ENCODE measurements around the gene AKAP10.
"Not testable (repeated sequence)": the region's sequence is repeated elsewhere in the genome, so short reads cannot be mapped to it uniquely, and the experiment has no call there.

The AKAP10 gene

DNA sequence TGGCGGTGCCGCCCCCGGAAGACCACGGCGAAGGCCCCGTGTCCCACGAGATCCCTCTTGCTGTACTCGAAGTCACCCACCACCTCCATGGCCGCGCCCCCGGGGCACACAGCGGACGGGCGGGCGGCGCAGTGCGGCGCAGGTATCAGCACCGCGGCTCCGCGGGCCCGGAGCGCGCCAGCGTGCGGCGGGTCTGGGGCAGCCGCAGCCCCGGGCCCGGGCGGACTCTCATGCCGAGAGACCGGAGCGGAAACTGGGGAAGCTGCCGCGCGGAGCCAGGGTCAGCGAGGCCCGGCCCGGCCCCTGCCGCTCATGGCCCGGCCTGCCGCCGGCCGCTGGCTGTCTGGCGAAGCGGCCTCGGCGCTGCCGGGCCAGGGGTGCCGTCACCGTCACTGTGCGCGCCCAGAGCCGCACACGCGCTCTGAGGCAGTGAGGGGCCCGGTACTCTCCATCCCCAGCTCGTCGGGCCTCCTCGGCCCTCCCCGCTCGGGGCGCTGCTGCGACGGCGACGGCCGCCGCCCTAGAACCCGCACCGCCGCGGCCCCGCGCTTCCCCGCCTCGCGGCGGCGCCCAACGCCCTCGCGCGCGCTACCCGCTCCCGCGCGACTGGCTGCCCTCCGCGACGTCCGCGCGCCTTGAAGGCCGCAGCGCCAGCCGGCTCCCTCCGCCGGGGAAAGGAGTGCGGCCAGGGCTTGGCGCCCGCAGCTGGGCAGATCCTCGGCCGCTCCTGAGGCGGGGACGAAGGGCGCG lies 110.1 kb downstream of the AKAP10 start, which contains the start of gene ULK2:
TSS of gene ULK2 (minus strand) at position 608 of the 750 bp plus-strand sequence. CDS start at position 89, 519 bp downstream.
- peak; percentile 91 for DNase-seq (ENCODE audit: low read depth)

DNA sequence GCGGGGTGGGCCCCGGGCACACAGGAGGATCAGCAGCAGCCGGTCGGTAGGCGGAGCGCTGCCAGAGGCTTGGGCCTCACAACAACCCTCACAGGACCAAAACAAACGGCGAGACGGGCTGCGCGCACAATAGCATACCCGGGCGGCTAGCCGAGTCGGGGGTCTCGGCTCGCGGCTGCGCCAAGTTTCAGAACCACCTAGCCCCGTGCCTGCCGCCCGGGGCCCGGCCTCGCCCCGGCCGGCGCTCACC lies 110.6 kb downstream of the AKAP10 start:
- DNase-seq (ENCODE audit: low read depth): peak; percentile 68

GRCh38 chr17:19865021-19865420 lies 112.6 kb downstream of the AKAP10 start:
- no peak for DNase-seq (ENCODE audit: low read depth)

DNA sequence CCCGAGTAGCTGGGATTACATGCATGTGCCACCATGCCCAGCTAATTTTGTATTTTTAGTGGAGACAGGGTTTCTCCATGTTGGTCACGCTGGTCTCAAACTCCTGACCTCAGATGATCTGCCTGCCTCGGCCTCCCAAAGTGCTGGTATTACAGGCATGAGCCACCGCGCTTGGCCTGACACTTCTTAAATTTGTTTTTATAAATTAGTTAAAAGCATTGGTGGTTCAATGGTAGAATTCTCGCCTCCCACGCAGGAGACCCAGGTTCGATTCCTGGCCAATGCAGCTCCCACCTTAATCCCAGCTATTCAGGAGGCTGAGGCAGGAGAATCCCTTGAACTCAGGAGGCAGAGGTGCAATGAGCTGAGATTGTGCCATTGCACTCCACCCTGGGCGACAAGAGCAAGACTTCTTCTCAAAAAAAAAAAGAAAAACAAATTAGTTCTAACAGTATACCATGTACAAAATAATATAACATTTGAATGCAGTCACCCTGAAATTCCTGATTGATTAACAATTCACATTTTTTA lies 116.9 kb downstream of the AKAP10 start:
- not testable (repeated sequence) for DNase-seq (ENCODE audit: low read depth)

- no peak for DNase-seq (ENCODE audit: low read depth)
Measured at GRCh38 chr17:19857640-19858039, 120.0 kb downstream of the AKAP10 start.
